SKM-1 treated with dmso at 0.1 percent for 144 hours (cell line): ENCODE results near the gene RHOXF1.
"Not testable (repeated sequence)": the region's sequence is repeated elsewhere in the genome, so short reads cannot be mapped to it uniquely, and the experiment has no call there.

Experiments used
- DNase-seq: peaks from one replicate; lab custom pipeline; 2025; ENCODE audit not compliant: unreplicated experiment; lab: John Stamatoyannopoulos, UW

Gene RHOXF1

GRCh38 chrX:120115438-120115963, at the start of gene RHOXF1:
Gene RHOXF1, minus strand, starts transcription at chrX:120115913. Its CDS starts 51 bp downstream, at chrX:120115862.
- DNase-seq: no peak

GRCh38 chrX:120159086-120159485, 43.4 kb upstream of the RHOXF1 start:
- not testable (repeated sequence) for DNase-seq

GRCh38 chrX:120158313-120158712, 42.6 kb upstream of the RHOXF1 start, which contains the start of gene RHOXF2:
Gene RHOXF2, plus strand, starts transcription at chrX:120158613. Its CDS starts 138 bp downstream, at chrX:120158751.
- DNase-seq: not testable (repeated sequence)

GRCh38 chrX:120150109-120150744, 34.5 kb upstream of the RHOXF1 start:
- DNase-seq: not testable (repeated sequence)

- DNase-seq: no peak
Observed at GRCh38 chrX:120147537-120147936, 31.8 kb upstream of the RHOXF1 start.

- not testable (repeated sequence) for DNase-seq
Observed at GRCh38 chrX:120146323-120146722, 30.6 kb upstream of the RHOXF1 start.

GRCh38 chrX:120145295-120145925, 29.7 kb upstream of the RHOXF1 start:
- DNase-seq: no peak

- DNase-seq: no peak
Observed at GRCh38 chrX:120144178-120144844, 28.6 kb upstream of the RHOXF1 start.

- DNase-seq: no peak
Observed at GRCh38 chrX:120140293-120140981, 24.7 kb upstream of the RHOXF1 start.

GRCh38 chrX:120137439-120137838, 21.7 kb upstream of the RHOXF1 start:
- DNase-seq: no peak

- no peak for DNase-seq
Observed at GRCh38 chrX:120136840-120137239, 21.1 kb upstream of the RHOXF1 start.

GRCh38 chrX:120136128-120136527, 20.4 kb upstream of the RHOXF1 start:
- DNase-seq: no peak

GRCh38 chrX:120128306-120128846, 12.7 kb upstream of the RHOXF1 start:
- not testable (repeated sequence) for DNase-seq

GRCh38 chrX:120125444-120125843, 9.7 kb upstream of the RHOXF1 start:
- DNase-seq: no peak

GRCh38 chrX:120120223-120120622, 4.5 kb upstream of the RHOXF1 start:
- DNase-seq: no peak

GRCh38 chrX:120111611-120112010, 4.1 kb downstream of the RHOXF1 start:
- DNase-seq: no peak

GRCh38 chrX:120109378-120109777, 6.3 kb downstream of the RHOXF1 start:
- DNase-seq: no peak

GRCh38 chrX:120104707-120105106, 11.0 kb downstream of the RHOXF1 start:
- not testable (repeated sequence) for DNase-seq

GRCh38 chrX:120101057-120101456, 14.7 kb downstream of the RHOXF1 start:
- DNase-seq: not testable (repeated sequence)

- no peak for DNase-seq
Observed at GRCh38 chrX:120090208-120090607, 25.5 kb downstream of the RHOXF1 start.
